ENCODE results near the gene KDM2A.

DNA sequence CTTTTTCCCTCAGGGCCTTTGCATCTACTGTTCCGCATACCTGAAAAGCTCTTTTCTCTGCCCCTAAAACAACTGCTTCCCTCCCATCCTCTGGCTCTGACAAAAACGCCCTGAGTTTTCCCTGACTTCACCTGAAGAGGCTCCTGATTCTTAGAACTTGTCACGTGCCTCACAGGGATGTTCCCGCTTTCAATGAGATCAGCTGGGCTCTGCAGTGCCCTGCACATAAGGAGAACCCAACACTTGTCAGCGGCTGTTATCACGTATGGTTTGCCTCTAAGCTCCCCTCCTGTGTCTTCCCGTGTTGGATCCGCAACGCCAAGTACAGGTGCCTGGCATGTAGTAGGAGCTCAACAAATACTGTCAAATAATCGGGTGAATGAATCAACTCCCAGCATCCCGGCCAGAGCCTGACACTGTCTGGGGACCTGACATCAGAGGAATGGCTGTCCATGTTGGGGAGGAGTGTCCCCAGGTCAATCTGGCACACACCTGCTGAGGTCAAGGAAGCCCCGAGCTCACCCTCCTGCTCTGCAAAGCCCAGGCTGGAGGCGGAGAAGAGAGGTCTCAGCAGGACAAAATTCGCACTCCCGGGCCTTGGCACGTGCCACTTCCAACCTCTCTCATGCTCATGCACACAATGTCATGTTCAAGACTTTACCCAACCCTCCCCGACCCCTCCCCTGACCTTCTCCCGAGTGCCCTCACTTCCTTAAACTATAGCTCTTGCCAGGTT is 143.1 kb downstream of the KDM2A start:
- TF ChIP-seq, protein P1, sequence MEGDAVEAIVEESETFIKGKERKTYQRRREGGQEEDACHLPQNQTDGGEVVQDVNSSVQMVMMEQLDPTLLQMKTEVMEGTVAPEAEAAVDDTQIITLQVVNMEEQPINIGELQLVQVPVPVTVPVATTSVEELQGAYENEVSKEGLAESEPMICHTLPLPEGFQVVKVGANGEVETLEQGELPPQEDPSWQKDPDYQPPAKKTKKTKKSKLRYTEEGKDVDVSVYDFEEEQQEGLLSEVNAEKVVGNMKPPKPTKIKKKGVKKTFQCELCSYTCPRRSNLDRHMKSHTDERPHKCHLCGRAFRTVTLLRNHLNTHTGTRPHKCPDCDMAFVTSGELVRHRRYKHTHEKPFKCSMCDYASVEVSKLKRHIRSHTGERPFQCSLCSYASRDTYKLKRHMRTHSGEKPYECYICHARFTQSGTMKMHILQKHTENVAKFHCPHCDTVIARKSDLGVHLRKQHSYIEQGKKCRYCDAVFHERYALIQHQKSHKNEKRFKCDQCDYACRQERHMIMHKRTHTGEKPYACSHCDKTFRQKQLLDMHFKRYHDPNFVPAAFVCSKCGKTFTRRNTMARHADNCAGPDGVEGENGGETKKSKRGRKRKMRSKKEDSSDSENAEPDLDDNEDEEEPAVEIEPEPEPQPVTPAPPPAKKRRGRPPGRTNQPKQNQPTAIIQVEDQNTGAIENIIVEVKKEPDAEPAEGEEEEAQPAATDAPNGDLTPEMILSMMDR (IDR thresholded peaks at IDR 0.05) = no peak
- TF ChIP-seq POLR2A (IDR thresholded peaks at IDR 0.05) = no peak
